HUDEP-2 (cell line): ENCODE data around the gene FMNL2.
"Not testable (repeated sequence)": the region's sequence is repeated elsewhere in the genome, so short reads cannot be mapped to it uniquely, and the experiment has no call there.

Experiments
- DNase-seq, 76 experiments: peaks; one replicate each; lab custom pipeline; 2025; ENCODE audit not compliant: unreplicated experiment in 76 of 76; lab: John Stamatoyannopoulos, UW

Gene FMNL2

GRCh38 chr2:152466980-152467676 is 132.2 kb downstream of the FMNL2 start:
- no peak for DNase-seq

GRCh38 chr2:152467677-152468410 is 132.9 kb downstream of the FMNL2 start:
- no peak for DNase-seq

- no peak for DNase-seq
These were observed 134.1 kb downstream of the FMNL2 start for GRCh38 chr2:152468899-152469692.

GRCh38 chr2:152470861-152471854 is 136.2 kb downstream of the FMNL2 start:
- no peak for DNase-seq

- DNase-seq: no peak
These were observed 137.5 kb downstream of the FMNL2 start for GRCh38 chr2:152472481-152472887.

GRCh38 chr2:152473151-152473857 is 138.3 kb downstream of the FMNL2 start:
- no peak for DNase-seq

GRCh38 chr2:152474523-152474922 is 139.5 kb downstream of the FMNL2 start:
- DNase-seq: not testable (repeated sequence)

GRCh38 chr2:152475982-152476381 is 141.0 kb downstream of the FMNL2 start:
- DNase-seq: no peak

GRCh38 chr2:152477347-152478092 is 142.5 kb downstream of the FMNL2 start:
- no peak for DNase-seq

GRCh38 chr2:152479282-152479681 is 144.3 kb downstream of the FMNL2 start:
- DNase-seq: no peak

- DNase-seq: no peak
These were observed 145.9 kb downstream of the FMNL2 start for GRCh38 chr2:152480821-152481399.

GRCh38 chr2:152481881-152482583 is 147.1 kb downstream of the FMNL2 start:
- DNase-seq: no peak

- DNase-seq: no peak
These were observed 148.5 kb downstream of the FMNL2 start for GRCh38 chr2:152483276-152484063.

- DNase-seq: peak in 8 of 76 experiments; percentile 10 to 49 (median 40)
These were observed 151.2 kb downstream of the FMNL2 start for GRCh38 chr2:152485954-152486736.

GRCh38 chr2:152486737-152487400 is 151.9 kb downstream of the FMNL2 start:
- no peak for DNase-seq

- no peak for DNase-seq
These were observed 153.1 kb downstream of the FMNL2 start for GRCh38 chr2:152488075-152488474.
